Activated CD4-positive, alpha-beta T cell treated with anti-CD3 and anti-CD28 coated beads, Interleukin-2, amount 10 ng/mL, durations not matched to agents 7 days and 5 days (primary cell): ENCODE results near the gene FAM110D. TPM values are rescaled to one million over a fixed set of nuclear protein-coding genes. Genes with fewer than 3 reads are reported as not detected.

Experiments used
- CTCF ChIA-PET: fragments of 350-600 bp; sonication (Branson Sonifier 250); formaldehyde crosslinking; loops from one replicate; lab custom pipeline; 2021; ENCODE audit warnings: antibody characterized with exemption; lab: Charles Lee
- POLR2A ChIA-PET: fragments of 350-600 bp; sonication (Branson Sonifier 250); formaldehyde crosslinking; loops from one replicate; lab custom pipeline; 2021; ENCODE audit warnings: antibody characterized with exemption; lab: Charles Lee
- DNase-seq: peaks from one replicate; pipeline ENCODE4 v3.0.0-alpha.2; 2020
- H3K27ac Mint-ChIP-seq: one replicate; pipeline ENCODE4 v1.8.0; 2021; ENCODE audit warnings: mild to moderate bottlenecking, moderate library complexity, mixed read lengths
- H3K27me3 Mint-ChIP-seq: one replicate; pipeline ENCODE4 v1.8.0; 2021; ENCODE audit warnings: mixed read lengths
- H3K36me3 Mint-ChIP-seq: one replicate; pipeline ENCODE4 v1.8.0; 2021; ENCODE audit warnings: low read depth, mixed read lengths
- H3K4me1 Mint-ChIP-seq: one replicate; pipeline ENCODE4 v1.8.0; 2021; ENCODE audit warnings: mixed read lengths
- H3K4me3 Mint-ChIP-seq: one replicate; pipeline ENCODE4 v1.8.0; 2021; ENCODE audit warnings: mild to moderate bottlenecking, moderate library complexity, mixed read lengths
- H3K9me3 Mint-ChIP-seq: one replicate; pipeline ENCODE4 v1.8.0; 2021; ENCODE audit warnings: mixed read lengths
- total RNA-seq, 2 experiments: library from RNA; stranded (reverse); gene quantifications; one replicate each; pipeline ENCODE4 v1.2.3, GENCODE V29; 2021

FAM110D gene
- total RNA-seq, 2 experiments from 2014 or later: not detected

DNA sequence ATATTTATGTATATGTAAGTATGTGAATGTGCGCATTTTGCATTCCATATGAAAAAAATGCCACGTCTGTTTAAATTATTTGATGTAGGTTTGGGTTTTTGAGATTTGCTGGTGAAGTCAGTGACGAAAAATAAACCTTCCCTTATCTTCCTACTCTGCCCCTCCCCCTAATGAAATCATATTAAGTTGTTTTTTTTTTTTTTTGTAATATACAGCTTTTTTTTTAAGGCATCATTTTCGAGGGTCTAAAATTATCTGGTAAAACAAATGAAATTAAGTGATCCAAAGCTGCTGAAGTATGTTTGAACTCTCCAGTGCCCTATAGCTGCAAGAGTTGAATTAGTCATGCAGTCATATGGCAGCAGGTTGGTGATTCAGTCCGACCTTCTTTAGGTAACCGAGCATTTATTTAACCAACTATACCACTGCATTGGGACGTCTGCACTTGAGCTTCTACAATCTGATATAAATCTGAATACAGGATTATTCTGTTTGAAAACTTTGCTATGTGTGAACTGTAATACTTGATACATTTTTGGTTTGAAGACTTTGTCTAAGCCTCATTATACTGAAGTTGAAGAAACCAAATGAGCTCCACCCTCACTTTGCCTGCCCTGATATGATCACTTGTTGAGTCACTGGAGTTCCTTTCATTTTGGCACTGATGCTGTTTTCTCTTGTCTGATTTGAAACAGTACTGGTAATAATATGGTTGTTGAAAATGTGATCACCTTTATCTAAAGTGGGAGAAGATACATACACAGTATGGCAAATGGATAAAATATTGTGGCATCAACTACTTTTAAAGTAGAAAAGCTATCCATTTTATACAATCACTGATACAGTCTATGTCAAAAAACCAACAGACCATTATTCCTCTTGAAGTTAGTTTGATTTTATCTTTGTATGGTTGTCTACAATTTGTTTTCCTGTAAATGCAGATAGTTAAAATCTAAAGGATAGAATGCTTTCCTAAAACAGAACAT is 35.6 kb upstream of the FAM110D start:
- Mint-ChIP-seq H3K4me1 (peaks cover 81% of the 10 kb centered on the region), H3K4me3 (no peak overlapping the region), H3K27me3 (no peaks in the 10 kb centered on the region), H3K36me3 (peaks cover 49% of the 10 kb centered on the region), H3K9me3 (no peaks in the 10 kb centered on the region), H3K27ac (peak overlapping the region; percentile 77)
- CTCF ChIA-PET: interaction anchor here (0.6 to 2.5 kb wide), 12 partner anchors 9 to 385 kb away, joined by 3 to 12 read pairs (median 3); partner anchors contain the start of genes CEP85 and ZNF593
- DNase-seq: peak; percentile 43
- POLR2A ChIA-PET: interaction anchor here (1.6 kb wide), 1 partner anchor 11 kb away, joined by 8 read pairs; the partner anchor contains the start of gene PDIK1L

DNA sequence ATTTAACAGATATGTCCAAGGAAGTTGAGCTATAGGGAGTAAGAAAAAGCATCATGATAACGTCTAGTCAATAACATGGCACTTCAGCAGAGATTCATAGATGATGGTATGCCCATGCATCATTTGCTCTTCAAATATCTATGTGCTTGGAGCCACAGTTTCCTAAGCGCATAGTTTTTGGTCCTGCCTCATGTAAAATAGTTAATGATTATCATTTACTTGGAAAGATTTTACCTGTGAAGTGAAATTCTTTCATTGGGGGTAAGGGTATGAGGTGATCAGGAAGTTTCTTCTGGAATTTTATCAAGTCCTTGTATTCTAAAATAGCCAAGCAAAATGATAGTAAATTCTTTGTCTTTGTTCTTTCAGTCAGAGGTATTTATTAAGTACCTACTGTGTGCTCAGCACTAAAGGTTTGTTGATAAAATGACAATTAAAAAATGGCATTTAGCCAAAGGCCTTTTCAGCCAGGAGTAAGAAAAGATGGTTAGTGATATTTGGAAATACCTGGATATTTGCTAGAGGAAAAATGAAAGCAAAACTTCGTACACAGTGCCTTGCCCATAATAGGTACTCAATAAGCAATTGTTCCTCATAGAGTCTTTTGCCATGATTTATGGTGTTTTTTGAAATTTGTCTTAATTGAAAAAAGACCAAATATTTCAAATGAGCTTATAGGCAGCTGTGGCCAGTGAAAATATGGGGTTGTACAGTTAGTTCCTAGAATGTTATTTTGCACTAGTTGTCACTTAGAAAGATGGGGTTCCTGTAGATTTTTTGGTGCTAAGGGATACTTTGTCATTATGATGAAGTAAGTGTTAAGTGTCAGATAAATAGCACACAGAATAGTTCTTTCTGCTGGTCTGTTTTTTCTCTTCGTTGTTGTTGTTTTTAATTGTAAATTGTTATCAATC is 34.2 kb upstream of the FAM110D start:
- no peak for DNase-seq
- Mint-ChIP-seq H3K36me3 (peaks cover 39% of the 10 kb centered on the region), H3K9me3 (no peaks in the 10 kb centered on the region), H3K4me1 (peaks cover 76% of the 10 kb centered on the region), H3K4me3 (peak overlapping the region; percentile 34), H3K27me3 (no peaks in the 10 kb centered on the region), H3K27ac (peak overlapping the region; percentile 99)
- ChIA-PET CTCF (interaction anchor here (0.6 to 2.5 kb wide), 8 partner anchors 8 to 600 kb away, joined by 3 to 12 read pairs (median 5); partner anchors contain the start of genes CEP85 and ZNF593), POLR2A (interaction anchor here (1.6 kb wide), 1 partner anchor 13 kb away, joined by 8 read pairs; the partner anchor contains the start of gene PDIK1L)

GRCh38 chr1:26125382-26125781 is 33.5 kb upstream of the FAM110D start:
- Mint-ChIP-seq H3K9me3 (no peaks in the 10 kb centered on the region), H3K27ac (peak overlapping the region; percentile 99), H3K4me1 (peaks cover 69% of the 10 kb centered on the region), H3K36me3 (peaks cover 32% of the 10 kb centered on the region), H3K4me3 (peak overlapping the region; percentile 80), H3K27me3 (no peaks in the 10 kb centered on the region)
- ChIA-PET CTCF (interaction anchor here (0.6 to 1.8 kb wide), 5 partner anchors 12 to 599 kb away, joined by 3 to 6 read pairs (median 4); no protein-coding TSS in a partner anchor), POLR2A (no interaction called here)
- DNase-seq: no peak

DNA sequence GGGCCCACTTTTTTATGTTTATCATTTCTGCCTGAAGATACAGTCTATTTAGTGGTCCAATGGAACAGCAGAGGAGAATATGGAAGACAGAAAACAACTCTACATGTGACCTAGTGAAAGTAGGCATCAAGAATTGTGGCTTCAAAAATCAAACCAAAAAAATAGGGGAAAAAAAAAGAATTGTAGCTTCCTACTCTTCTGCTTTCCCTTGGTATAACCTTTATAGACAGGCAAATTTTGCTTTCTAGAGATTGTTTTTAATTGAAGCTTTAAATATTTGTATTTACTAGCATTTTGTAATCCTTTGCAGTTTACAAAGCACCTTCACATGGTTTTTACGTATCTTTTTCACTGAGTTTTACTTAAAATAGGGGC is 32.9 kb upstream of the FAM110D start:
- Mint-ChIP-seq H3K4me3 (peak overlapping the region; percentile 80), H3K9me3 (no peaks in the 10 kb centered on the region), H3K27ac (peak overlapping the region; percentile 99), H3K4me1 (peaks cover 67% of the 10 kb centered on the region), H3K27me3 (no peaks in the 10 kb centered on the region), H3K36me3 (peaks cover 31% of the 10 kb centered on the region)
- POLR2A ChIA-PET: interaction anchor here (1.8 kb wide), 1 partner anchor 14 kb away, joined by 9 read pairs; the partner anchor contains the start of gene PDIK1L
- DNase-seq: no peak
- CTCF ChIA-PET: interaction anchor here (0.7 to 2.6 kb wide), 7 partner anchors 14 to 345 kb away, joined by 3 to 21 read pairs (median 4); partner anchors contain the start of genes PDIK1L and ZNF593

DNA sequence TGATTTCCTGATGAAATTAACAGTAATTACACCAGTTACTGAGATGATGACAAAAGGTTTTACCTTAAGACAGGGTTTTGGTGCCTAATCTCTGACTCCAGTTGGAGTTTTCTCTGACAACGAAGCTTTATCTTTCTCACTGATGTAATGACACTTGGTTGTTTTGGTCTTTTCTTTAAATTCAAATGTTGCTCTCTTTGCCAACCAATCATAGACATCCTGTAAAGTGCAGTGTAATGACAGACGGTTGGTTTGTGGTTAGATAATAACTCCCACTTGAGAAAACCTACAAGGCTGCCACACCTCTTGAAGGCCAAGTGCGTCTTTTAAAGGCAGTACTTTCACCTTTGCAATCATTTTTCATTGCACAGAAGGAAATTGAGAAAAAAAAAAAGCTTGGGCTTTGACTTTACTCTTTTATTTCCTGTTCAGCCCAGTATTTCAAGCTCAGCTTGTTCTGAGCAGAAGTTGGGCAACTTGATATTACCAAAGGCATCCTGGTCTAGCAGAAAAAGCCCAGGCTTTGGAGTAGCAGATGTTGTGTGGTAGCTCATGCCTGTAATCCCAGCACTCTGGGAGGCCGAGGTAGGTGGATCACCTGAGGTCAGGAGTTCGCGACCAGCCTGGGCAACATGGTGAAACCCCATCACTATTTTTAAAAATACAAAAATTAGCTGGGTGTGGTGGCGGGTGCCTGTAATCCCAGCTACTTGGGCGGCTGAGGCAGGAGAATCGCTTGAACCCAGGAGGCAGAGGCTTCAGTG is 32.4 kb upstream of the FAM110D start:
- peaks cover 31% of the 10 kb centered on the region for H3K36me3 Mint-ChIP-seq
- ChIA-PET POLR2A (interaction anchor here (0.6 to 1.8 kb wide), 4 partner anchors 12 to 576 kb away, joined by 4 to 9 read pairs (median 6); partner anchors contain the start of gene PDIK1L), CTCF (interaction anchor here (0.6 to 2.6 kb wide), 9 partner anchors 13 to 344 kb away, joined by 3 to 21 read pairs (median 5); partner anchors contain the start of genes PDIK1L and ZNF593)

GRCh38 chr1:26127235-26128163 is 31.4 kb upstream of the FAM110D start:
- Mint-ChIP-seq H3K9me3 (no peaks in the 10 kb centered on the region), H3K4me1 (peaks cover 66% of the 10 kb centered on the region), H3K4me3 (peak overlapping the region; percentile 80), H3K27ac (peak overlapping the region; percentile 99), H3K36me3 (peaks cover 22% of the 10 kb centered on the region), H3K27me3 (no peaks in the 10 kb centered on the region)
- POLR2A ChIA-PET: interaction anchor here (1.4 to 1.8 kb wide), 2 partner anchors 11 to 15 kb away, joined by 7 to 9 read pairs; partner anchors contain the start of gene PDIK1L
- CTCF ChIA-PET: interaction anchor here (0.6 to 2.6 kb wide), 8 partner anchors 10 to 236 kb away, joined by 3 to 21 read pairs (median 4); partner anchors contain the start of genes PDIK1L and ZNF593
- DNase-seq: no peak

More for the DNA sequence above, 32.4 kb upstream of the FAM110D start:
- peak; percentile 83 for DNase-seq
- peak overlapping the region; percentile 80 for H3K4me3 Mint-ChIP-seq
- H3K9me3 Mint-ChIP-seq: no peaks in the 10 kb centered on the region
- no peaks in the 10 kb centered on the region for H3K27me3 Mint-ChIP-seq
- peaks cover 68% of the 10 kb centered on the region for H3K4me1 Mint-ChIP-seq
- peak overlapping the region; percentile 99 for H3K27ac Mint-ChIP-seq

DNA sequence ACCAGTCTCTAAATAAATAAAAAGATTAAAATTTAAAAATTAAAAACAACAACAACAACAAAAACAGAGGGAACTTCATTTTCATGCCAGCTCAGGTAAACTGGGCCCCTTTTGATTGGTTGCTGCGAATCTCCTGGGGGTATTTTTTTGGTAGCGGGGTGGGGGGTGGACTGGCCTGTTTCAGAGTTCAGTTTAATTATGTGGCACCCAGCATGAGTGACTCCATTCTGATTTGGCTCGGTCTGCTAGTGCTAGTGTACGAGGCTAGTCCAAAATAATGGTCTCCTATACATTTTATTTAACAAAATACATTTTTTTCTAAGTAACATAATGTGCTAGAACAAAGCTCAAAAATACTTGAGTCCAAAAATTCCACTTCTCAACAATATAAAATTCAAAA is 29.1 kb upstream of the FAM110D start:
- POLR2A ChIA-PET: no interaction called here
- H3K27me3 Mint-ChIP-seq: no peaks in the 10 kb centered on the region
- no peak for DNase-seq
- H3K36me3 Mint-ChIP-seq: peaks cover 11% of the 10 kb centered on the region
- H3K9me3 Mint-ChIP-seq: no peaks in the 10 kb centered on the region
- H3K4me1 Mint-ChIP-seq: peaks cover 48% of the 10 kb centered on the region
- no peak overlapping the region for H3K4me3 Mint-ChIP-seq
- CTCF ChIA-PET: interaction anchor here (0.7 to 1.5 kb wide), 3 partner anchors 15 to 89 kb away, joined by 3 to 5 read pairs (median 3); no protein-coding TSS in a partner anchor
- no peak overlapping the region for H3K27ac Mint-ChIP-seq

DNA sequence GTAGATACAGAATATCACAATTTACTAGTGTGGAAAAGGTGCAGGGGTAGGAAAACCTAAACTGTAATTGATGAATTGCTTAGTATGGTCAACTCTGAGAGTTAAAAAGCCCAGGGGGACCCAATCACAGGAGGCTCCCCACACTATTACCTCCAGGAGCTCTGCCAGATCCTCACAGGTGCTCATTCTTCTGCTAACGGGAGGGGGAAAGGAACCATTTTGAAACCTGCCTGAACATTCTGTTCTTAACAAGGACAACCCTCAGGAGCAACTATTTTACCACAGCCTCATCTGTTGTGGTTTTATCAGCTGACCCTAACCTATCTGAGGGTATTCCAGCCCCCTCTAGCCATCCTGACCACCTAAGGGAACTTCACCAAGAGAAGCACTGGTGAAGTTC is 28.2 kb upstream of the FAM110D start:
- H3K27me3 Mint-ChIP-seq: no peaks in the 10 kb centered on the region
- no peak overlapping the region for H3K4me3 Mint-ChIP-seq
- no peak for DNase-seq
- ChIA-PET POLR2A (no interaction called here), CTCF (interaction anchor here (0.6 to 1.5 kb wide), 3 partner anchors 12 to 26 kb away, joined by 3 to 5 read pairs (median 4); no protein-coding TSS in a partner anchor)
- peaks cover 40% of the 10 kb centered on the region for H3K4me1 Mint-ChIP-seq
- peaks cover 7% of the 10 kb centered on the region for H3K36me3 Mint-ChIP-seq
- peak overlapping the region; percentile 47 for H3K27ac Mint-ChIP-seq
- no peaks in the 10 kb centered on the region for H3K9me3 Mint-ChIP-seq

- Mint-ChIP-seq H3K27me3 (no peaks in the 10 kb centered on the region), H3K4me3 (no peak overlapping the region), H3K4me1 (peaks cover 24% of the 10 kb centered on the region), H3K27ac (no peak overlapping the region), H3K9me3 (no peaks in the 10 kb centered on the region), H3K36me3 (peaks cover 2% of the 10 kb centered on the region)
- ChIA-PET POLR2A (no interaction called here), CTCF (interaction anchor here (0.7 to 1.6 kb wide), 3 partner anchors 8 to 12 kb away, joined by 3 read pairs; no protein-coding TSS in a partner anchor)
- DNase-seq: no peak
Measured at GRCh38 chr1:26132128-26132833, 26.6 kb upstream of the FAM110D start.

DNA sequence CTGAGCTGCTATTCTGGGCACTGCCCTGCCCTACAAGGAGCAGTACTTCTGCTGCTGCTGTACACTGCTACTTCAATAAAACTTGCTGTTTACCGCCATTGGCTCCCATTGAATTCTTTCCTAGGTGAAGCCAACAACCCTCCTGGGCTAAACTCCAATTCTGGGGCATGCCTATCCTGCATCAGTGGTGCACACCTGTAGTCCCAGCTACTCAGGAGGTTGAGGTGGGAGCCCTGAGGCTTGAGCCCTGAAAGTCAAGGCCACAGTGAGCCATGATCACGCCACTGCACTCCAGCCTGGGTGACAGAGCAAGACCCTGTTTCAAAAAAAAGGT is 26.1 kb upstream of the FAM110D start:
- ChIA-PET CTCF (interaction anchor here (0.7 to 1.6 kb wide), 4 partner anchors 9 to 12 kb away, joined by 3 to 4 read pairs (median 3); no protein-coding TSS in a partner anchor), POLR2A (no interaction called here)
- peaks cover 2% of the 10 kb centered on the region for H3K36me3 Mint-ChIP-seq
- peaks cover 19% of the 10 kb centered on the region for H3K4me1 Mint-ChIP-seq
- no peaks in the 10 kb centered on the region for H3K9me3 Mint-ChIP-seq
- no peak overlapping the region for H3K4me3 Mint-ChIP-seq
- DNase-seq: no peak
- H3K27me3 Mint-ChIP-seq: no peaks in the 10 kb centered on the region
- no peak overlapping the region for H3K27ac Mint-ChIP-seq
